EL (cell line): ENCODE measurements around the gene ASB12.
"Not testable (repeated sequence)": the region's sequence is repeated elsewhere in the genome, so short reads cannot be mapped to it uniquely, and the experiment has no call there.

ENCODE experiments used
- DNase-seq: peaks from one replicate; pipeline ENCODE4 v3.0.0-alpha.2; 2016

The ASB12 gene, protein sequence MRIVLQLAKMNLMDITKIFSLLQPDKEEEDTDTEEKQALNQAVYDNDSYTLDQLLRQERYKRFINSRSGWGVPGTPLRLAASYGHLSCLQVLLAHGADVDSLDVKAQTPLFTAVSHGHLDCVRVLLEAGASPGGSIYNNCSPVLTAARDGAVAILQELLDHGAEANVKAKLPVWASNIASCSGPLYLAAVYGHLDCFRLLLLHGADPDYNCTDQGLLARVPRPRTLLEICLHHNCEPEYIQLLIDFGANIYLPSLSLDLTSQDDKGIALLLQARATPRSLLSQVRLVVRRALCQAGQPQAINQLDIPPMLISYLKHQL

DNA sequence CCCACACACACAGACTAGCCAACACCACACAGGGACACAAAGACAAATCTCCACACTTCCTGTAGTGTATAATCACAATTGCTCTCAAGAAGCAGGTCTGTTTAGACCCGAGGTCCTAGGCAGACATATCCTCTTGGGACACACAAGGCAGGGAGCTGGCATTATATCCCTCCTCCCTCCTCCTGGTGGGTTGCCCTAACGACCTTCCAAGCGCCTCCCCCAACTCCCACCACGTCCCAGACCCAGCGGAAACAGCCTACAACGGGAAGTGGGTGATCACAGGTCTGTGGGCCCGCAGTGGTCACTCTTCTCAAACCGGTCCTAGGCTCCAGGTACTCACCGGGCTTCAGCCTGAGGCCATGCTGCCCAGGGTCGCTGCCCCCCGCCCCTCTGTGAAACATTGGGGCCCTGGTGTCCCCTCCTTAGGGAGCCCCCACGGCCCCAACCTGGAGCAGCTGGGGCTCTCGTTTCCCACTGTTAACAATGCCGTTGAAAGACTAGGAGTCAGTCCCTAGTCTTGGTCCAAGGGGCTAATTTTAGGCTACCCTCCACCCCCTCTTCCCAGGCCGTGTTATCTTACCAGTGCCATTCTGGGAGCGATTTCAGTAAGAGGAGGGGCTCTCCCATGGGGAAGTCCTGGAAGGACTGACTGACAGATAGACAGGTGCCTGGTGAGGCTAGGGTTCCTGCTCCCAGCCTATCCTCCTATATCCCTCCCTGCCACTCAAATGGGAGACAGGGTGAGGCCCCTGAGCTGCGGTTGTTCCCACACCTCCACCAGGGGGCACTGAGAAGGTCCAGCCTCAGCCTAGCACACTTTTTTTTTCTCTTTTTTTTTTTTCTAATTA is at the start of gene ASB12:
Gene ASB12 (minus strand): TSS at position 485 of the 848 bp plus-strand sequence. CDS start 4,957 bp downstream, outside the sequence.
- DNase-seq: no peak

DNA sequence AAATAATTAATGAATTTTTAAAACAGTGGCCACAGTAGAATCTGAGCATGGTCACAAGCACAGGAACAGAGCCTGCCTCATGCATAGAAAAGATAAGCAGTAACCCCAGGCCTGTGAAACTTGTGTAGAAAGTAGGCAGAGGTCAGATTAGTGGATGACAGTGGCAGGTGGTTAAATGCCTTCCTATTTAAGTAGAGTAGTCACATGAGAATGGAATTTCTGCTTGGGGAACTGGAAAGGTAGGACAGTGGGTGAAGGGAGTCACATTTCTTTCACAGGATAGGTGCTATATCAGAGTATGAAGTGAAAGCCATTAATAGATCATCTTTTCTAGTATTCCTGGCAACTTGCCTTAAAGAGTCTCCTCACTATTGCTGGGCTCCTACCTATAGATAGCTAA is 34.9 kb upstream of the ASB12 start:
- no peak for DNase-seq

DNA sequence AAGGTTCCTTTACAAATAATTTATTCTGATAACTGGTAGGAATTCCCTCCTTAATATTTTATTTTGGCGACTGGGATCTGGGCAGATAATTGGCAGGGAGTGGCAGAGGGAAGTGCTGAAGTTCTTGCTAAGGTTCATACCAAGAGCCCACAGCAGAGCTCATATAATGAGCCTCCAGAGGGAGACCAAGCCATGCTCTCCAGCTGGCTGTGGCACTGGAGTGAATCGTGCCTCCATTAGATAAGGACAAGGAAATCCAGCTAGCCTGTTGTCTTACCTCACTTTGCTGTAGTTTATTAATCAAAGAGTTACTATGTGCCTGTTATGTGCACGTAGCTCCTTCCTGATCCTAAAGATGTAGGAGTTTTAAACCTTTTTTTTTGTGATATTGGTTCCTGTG is 1.3 kb downstream of the ASB12 start:
- no peak for DNase-seq

DNA sequence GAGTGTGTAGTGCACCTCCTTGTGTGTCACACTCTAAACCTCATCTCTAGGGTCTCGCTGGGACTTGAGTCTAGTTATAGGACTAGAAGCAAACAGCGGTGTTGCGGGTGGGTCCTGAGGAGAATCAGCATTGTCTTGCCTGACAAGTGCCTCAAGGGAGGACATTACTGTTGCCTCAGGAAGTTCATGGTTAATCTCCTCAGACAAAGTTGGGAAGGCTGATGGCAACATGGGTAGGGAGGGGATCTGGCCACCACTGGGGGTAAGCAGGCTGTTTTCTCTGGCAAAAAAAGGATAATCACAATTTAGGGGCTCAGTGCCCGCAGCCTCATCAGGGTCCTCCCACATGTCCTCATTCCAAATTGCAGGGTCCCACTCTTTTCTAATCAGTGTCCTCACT is 12.4 kb downstream of the ASB12 start:
- no peak for DNase-seq

DNA sequence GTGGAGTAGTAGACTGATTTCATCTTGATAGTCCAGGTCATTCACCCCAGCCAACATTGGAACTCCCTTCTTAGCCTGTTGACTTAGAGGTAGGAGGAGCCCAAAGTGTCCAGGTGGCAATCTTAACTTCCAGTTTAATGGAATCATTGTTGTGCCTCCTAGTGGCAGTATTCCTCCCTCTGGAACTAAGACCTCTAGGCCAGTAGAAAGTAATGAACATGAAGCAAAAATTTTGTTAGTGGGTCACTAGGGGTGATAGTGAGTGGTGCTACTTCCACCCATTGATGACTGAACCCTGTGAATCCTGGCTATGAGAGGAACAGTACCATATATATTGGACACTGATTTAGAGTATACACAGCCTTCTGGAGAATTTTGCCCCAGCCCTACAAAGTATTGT is 16.4 kb downstream of the ASB12 start:
- not testable (repeated sequence) for DNase-seq

DNA sequence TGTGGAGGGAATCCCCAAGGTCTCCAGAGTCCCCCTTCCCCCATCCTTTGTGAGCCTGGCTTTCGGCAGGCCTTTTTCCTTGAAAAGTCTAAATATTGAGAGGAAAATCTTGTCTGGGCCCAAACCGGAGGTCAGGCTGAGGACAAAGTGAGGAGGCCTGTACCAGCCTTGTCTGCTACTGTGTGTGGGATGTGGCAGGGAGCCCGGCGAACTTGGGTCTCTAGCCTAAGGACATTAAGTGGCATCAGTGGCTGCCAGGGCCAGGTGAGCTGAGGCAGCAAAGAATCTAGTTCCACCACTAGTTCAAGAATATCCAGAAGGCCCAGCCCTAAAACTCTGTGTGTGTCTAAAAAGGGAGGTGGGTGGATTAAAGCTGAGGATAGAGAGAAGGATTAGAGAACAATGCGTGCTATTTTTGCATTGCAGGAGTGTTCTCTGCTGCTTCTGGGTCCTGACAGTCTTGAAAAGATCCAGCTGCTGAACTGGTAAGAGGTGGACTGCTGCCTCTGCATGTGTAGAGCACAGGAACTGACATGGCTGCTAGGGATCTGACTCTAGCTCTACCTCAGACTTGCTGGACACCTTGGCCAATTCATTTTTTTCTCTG is 23.7 kb downstream of the ASB12 start:
- no peak for DNase-seq

DNA sequence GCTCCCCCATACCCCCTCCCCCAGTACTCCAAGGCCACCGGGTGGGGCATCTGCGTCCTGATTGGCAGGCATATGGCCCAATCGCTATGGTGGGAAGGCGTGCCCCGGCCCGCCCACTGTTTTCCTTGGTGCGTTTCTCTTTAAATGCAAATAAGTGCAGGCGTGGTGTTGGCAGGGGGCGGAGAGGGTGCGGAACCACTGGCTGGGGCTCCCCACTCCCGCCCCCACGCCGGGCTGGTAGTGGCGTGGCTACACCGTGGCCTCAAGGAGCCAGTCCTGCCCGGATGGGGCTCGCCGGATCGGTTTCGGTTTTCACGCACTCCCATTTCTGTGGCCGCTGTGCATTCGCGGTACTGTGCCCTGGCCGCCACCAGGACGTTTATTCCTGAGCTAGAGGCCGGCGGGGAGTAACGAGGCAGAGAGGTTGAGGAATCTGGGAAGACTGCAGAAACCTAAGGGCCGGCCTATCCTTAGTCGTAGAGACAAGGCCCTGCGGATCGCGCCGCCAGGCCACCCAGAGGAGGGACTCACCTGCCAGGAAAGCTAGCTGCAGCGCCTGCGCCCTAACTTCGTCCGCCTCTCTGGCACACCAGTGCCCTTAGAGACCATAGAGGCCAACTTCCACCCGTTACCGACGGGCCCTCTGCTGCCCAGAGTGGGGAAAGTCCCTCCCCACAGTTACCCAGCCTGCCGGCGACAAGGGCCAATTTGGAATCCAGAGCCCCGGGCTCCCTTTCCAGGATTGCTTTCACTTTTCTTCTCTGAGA is 24.5 kb downstream of the ASB12 start:
- peak; percentile 89 for DNase-seq

DNA sequence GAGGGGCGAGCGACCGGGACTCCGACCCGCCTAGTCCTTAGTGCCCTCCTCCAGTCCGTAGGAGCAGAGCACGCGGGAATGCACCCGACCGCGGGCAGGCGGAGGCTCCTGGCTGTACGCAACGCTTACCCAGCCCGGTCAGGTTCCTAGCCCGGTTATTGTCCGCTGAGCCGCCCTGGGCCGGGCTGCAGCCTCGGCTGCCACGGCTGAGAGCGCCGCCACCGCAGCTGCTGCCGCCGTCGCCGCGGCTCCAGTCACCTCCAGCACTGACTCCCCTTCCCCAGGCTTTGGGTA is 25.0 kb downstream of the ASB12 start, which contains the start of gene AMER1:
Gene AMER1 (minus strand): TSS at position 268 of the 294 bp plus-strand sequence. CDS start 12,422 bp downstream, outside the sequence.
- DNase-seq: no peak

DNA sequence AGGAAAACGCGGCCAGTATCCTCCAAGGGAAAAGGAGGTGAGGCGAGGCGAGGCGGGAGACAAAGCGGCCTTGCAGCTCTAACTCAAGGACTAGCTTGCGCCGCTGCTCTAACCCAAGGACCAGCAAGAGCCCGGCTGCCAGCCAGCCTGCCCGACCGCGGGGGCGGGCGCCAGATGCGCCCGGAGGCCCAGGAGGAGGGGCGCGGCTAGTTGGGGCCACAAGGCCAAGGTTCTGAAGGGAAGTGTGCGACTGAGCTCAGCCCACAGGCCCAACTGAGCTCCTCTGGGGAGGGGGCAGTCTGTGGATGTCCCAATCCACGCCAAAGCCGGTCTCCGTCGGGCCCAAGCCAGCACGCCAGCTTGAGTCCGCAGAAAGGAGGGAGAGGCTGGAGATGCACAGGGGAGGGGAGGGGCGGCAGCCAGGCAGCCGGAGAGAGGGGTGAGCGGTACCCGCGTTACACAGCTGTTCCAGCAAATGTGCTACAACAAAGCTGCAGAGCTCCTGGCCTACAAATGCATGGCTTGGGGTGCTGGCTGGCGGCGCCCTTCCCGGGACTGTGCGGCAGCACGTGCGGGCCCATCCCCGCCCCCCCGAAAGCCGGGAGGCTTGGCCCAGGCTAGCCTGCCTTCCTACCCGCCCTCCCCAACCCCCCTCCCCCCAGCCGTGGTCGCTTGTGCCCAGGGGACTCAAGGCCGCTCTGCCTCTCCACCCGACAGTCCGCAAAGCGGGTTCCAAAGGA is 25.5 kb downstream of the ASB12 start:
- peak; percentile 36 for DNase-seq

DNA sequence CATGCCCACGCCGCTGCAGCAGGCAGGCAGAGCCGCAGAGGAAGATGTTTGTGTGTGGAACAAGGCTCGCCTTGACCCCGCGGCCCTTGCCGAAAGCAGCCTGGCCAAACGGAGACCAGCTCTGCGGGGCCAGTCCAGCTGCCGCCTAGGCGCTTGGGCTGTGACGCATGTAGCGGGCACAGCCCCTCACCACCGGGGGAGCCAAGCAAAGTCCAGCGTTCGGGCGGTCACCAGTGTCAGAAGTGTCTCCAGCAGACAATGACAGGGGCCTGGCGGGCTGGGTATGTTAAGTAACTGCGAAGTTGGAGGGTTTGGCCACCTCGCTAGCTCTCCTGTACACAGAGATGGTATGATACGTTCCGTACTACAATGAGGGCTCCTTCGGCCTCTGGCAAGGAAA is 26.2 kb downstream of the ASB12 start:
- DNase-seq: peak; percentile 2

DNA sequence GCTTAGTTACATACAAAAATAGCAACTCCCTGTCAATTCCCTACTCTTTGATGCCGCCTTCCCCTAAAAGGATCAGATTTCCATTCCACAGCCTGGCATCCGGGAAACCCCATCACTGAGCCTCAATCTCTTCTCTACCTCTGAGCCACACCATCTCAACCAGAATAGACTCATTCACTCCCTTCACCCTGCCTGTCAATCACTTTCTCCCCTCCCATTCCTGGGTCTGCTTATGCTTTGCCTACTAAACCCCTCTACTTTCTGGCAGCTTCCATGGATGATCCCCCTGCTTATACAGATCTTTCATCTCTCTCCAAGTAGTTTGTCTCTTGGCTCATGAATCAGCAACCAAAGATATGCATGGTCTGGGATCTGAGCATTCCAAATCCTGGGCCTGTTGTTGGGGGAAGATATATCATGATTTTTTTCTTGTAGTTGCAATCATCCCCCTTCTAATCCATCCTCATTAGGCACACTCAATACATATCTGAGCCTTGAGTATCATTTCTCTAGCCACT is 27.5 kb downstream of the ASB12 start:
- no peak for DNase-seq

DNA sequence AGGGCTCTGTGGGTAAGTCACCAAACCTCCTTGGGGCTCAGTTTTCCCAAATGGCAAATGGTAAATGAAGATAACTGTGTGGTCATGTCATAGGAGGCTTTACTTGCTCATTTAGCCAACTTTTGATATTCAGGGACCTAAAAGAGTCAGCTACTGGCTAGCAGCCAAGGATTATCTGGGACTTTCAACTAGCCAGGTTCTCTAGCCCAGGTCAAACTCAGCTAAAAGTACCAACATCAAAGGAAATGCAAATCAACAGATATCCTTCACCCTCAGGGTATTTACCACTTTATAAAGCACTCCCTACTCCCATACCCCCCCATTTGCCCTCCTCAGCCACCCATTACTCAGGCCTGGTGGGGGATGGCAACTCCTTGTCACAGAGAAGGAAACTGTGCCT is 32.4 kb downstream of the ASB12 start:
- no peak for DNase-seq

DNA sequence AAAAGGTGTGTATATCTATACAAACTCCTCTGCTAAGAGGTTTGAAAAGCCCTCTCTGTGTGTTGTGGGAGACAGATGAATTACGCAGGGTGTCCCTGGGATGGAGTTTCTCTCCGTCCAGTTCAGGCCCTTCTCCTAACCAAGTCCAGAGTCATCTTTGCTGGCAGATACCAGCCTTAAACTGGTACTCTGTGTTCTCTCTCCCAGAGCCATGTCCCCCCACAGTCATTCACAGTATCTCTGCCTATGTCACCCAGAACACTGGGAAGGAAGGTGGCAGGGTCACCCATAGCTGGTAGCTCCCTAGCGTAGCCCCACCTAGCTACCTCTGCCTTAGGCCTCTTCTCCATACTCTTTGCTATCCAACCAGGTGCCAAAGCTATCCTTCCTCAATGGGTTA is 33.8 kb downstream of the ASB12 start:
- DNase-seq: no peak

DNA sequence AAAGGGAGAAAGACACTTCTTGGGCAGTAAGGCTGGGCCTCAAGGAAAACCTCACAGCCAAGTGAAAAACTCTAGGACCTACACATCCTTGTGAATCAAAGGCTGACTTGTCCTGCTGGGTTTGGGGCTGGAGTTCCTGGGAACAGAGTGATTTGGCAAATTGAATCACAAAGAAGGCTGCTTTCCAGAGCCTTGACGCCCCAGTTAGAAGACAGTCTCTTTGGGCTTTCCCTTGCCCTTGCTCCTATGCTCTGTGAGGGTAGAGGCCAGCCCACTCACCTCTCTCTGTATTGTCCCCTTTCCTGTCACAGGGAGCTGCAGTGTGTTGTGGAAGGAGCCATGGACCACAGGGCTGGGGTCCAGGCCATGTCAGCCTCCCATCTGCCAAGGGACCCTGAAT is 34.5 kb downstream of the ASB12 start:
- DNase-seq: no peak

DNA sequence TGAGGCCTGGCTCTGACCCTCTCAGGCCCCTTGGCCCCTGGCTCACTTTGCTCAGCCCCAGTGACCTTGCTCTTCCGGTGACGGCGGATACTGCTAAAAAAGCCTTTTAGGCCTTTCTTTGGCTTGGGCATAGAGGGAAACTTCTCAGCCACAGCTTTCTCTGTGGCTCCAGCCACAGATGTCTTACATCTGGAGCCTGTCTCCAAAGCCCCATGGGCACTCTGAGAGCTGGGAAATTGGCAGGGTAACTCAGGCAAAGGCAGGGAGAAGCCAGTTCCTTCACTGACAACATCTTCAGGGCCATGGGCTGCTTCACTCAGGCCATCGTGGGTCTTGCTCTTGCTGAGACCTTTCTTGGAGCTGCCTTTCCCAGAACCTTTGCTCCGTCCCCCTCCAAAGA is 37.7 kb downstream of the ASB12 start:
- DNase-seq: no peak

DNA sequence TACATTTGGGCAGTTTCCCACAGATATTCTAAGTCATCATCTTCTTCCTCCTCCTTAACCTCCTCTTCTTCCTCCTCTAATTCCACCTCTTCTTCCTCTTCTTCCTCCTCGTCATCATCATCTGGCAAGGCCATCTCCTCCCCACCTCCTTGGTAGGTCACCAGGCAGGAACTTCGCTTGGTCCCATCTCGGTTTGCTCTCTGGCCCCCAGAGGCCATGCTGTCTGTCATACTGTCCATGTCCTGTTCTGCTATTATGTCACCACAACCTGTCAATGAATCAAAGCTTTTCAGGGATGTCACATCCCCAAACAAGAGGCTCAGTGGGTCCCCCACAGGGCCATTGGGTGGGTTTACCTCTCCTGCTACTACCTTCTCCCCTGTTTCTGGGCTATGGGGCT is 38.4 kb downstream of the ASB12 start:
- no peak for DNase-seq

DNA sequence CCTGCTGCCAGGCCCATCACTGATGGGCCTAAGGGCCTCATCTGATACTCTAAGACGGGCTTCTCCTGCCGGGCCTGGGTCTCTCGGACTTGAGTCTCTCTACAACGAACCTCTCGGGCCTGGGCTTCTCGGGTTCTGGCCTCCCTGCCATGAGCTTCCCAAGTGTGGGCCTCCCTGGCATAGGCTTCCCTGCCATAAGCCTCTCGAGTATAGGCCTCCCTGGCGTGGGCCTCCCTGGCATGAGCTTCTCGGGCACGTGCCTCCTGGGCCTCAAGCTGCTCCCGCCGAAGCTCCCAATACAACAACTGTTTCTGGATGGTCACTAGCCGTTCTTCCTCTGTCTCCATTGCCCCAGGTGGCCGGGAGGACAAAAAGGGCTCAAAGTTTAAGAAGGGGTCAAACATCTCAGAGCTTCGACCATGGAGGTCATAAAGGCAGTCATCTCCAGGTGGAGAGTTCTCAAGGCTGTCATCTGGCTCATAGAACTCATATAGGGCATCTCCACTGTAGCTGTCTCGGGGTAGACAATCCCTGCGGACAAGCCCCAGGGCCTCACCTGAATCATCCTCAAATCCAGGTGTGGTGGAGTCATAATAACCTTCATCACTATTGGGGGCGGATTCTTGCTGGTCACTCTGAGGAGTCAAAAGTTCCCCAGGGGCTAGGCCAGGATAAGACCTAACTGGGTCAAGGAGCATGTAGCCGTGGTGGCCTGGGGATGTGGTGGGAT is 39.0 kb downstream of the ASB12 start:
- no peak for DNase-seq

DNA sequence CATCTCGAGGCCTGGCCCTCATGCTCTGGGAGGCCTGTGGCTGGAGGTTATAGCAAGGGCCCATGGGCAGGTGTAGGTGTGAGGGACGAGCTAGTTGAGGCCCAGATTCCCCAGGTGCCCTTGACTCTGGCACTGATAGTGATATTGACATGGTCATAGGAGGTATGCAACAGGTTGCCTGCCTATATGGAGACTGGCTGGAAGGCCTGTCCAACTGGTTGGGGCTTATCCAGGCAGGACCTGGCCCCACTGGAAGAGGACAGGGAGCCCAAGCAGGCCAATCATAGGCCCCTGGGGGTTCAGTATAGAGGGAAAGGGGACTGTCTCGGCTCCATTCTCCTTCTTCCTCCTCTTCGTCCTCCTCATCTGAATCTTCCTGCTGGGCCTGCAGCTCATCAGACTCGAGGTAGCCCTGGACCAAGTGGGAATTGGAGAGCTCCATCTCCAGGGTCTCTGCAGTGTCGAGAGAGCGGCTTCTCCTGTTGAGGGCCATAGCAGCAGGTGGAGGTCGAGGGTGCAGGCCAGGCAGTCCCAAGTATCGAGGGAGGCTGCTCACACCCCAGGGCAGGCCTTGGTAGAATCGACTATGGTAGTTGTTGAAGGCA is 40.2 kb downstream of the ASB12 start:
- DNase-seq: no peak

DNA sequence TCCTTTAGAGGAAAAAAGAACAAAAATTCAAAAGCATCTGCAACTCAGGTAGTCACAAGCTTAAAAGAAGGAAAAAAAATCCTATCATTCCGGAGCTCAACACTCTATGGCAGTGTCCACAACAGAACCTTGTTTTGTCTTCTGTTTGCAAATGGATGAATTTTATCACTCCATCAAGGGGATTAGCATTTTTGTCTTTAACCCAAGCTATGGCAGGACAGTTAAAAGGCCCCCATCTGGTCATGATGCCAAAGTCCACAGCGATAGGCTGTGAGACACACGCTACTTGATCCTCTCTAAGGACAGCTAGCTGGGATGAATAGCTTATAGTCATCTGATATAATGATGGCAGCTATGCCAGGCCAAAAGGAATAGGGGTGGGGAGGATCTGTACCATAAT is 41.5 kb downstream of the ASB12 start:
- DNase-seq: no peak

DNA sequence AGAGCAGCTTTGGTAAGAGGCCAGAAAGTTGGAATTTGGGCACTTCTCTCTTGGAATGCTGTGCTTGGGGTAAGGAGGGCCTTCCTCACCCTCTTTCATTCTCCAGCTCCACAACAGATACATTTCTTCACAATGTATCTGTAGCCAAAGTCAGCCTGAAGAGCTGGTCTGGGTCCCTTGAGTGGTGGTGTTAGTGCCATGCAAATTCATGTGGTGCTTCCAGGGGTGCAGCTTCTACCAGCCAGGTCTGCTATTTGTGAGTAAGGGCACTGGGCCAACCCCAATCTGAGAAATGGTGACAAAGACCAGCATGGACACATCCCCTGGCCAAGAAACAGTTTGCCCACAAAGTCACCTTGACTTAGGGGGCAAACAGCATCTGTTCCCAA is 42.7 kb downstream of the ASB12 start:
- DNase-seq: no peak
